ENCODE data around the gene ULK3.

- peak; percentile 35 for TF ChIP-seq CTCF (IDR thresholded peaks at IDR 0.05)
- TF ChIP-seq, protein P1, sequence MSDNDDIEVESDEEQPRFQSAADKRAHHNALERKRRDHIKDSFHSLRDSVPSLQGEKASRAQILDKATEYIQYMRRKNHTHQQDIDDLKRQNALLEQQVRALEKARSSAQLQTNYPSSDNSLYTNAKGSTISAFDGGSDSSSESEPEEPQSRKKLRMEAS (CRISPR knock-in tag; IDR thresholded peaks at IDR 0.05): no peak
- no peak for TF ChIP-seq ATF2 (CRISPR knock-in tag; IDR thresholded peaks at IDR 0.05; ENCODE audit: borderline replicate concordance, low read depth)
- TF ChIP-seq, protein P2, sequence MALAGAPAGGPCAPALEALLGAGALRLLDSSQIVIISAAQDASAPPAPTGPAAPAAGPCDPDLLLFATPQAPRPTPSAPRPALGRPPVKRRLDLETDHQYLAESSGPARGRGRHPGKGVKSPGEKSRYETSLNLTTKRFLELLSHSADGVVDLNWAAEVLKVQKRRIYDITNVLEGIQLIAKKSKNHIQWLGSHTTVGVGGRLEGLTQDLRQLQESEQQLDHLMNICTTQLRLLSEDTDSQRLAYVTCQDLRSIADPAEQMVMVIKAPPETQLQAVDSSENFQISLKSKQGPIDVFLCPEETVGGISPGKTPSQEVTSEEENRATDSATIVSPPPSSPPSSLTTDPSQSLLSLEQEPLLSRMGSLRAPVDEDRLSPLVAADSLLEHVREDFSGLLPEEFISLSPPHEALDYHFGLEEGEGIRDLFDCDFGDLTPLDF (CRISPR knock-in tag; IDR thresholded peaks at IDR 0.05): no peak
- TF ChIP-seq HMGXB4 (CRISPR knock-in tag; IDR thresholded peaks at IDR 0.05): no peak; the same call in 1 of the 2 replicates
- no peak for TF ChIP-seq IRF2 (CRISPR knock-in tag; IDR thresholded peaks at IDR 0.05; ENCODE audit: borderline replicate concordance, low read depth)
- TF ChIP-seq SP1 (CRISPR knock-in tag; conservative IDR thresholded peaks at IDR 0.05): no peak
- TF ChIP-seq JUN (CRISPR knock-in tag; IDR thresholded peaks at IDR 0.05): no peak
- no peak for TF ChIP-seq IRF1 (CRISPR knock-in tag; IDR thresholded peaks at IDR 0.05)
- no peak for TF ChIP-seq ZNF232 (CRISPR knock-in tag; IDR thresholded peaks at IDR 0.05)
- TF ChIP-seq NR1H2 (CRISPR knock-in tag; IDR thresholded peaks at IDR 0.05): no peak
- TF ChIP-seq USF2 (CRISPR knock-in tag; IDR thresholded peaks at IDR 0.05): no peak
Measured at GRCh38 chr15:74787251-74788041, 55.5 kb downstream of the ULK3 start.

All from WTC11 (cell line).